GM18873 (cell line): ENCODE results near the gene PCNX1.

Experiments
- ATAC-seq: cut with Tn5 transposase; IDR thresholded peaks from one replicate; pipeline ENCODE4 v1.9.1; 2021; ENCODE audit warnings: mild to moderate bottlenecking, moderate library complexity, moderate number of reproducible peaks; ENCODE audit not compliant: unreplicated experiment, low FRiP score

Gene PCNX1

DNA sequence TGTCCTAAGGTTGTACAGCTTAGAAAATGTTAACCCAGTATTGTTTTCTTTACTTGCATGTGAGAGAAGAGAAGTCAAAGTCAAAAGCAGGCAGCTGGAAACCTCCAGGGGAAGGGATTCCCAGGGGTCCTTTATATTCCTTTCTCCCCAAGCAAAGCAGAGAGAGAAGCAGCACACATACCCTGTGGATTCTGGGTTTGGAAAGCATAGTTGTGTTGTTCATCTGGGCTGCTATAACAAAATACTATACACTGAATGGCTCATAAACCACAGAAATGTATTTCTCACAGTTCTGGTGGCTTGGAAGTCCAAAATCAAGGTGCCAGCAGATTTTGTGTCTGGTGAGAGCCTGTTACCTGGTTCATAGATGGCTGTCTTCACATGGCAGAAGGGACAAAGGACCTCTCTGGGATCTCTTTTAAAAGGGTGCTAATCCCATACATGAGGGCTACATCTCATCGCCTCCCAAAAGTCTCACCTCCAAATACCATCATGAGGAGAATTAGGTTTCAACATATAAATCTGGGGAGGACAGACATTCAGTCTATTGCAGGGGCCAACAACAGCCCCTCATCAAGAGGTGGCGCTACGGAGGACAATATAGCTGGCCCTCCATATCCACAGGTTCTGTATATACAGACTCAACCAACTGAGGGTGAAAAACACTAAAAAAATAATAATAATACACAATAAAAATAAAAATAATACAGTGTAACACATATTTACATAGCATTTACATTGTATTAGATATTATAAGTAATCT lies 19.3 kb upstream of the PCNX1 start:
- ATAC-seq, result no peak

DNA sequence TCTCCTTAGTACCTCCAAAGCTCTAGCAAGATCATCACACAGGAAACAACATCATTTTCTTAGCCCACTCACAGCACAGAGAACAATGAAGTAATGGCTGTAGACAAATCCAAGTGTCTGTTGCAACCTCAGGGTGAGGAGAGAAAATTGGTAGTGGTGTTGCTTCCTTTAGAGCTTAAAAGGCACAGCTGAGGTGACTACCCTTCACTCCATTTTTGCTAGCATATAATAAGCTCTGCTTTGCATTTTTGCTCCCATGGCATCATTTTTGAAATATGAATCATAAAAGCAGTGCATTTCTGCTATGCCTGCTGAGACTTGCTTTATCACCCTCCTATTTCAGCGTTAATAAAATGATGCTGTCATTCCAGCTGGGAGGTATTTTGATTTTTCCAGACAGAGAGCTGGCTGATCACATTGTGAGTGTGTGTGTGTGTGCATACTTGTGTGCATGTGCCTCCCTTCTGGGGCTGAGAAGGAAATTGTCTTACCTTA lies 18.5 kb upstream of the PCNX1 start:
- ATAC-seq, result no peak

DNA sequence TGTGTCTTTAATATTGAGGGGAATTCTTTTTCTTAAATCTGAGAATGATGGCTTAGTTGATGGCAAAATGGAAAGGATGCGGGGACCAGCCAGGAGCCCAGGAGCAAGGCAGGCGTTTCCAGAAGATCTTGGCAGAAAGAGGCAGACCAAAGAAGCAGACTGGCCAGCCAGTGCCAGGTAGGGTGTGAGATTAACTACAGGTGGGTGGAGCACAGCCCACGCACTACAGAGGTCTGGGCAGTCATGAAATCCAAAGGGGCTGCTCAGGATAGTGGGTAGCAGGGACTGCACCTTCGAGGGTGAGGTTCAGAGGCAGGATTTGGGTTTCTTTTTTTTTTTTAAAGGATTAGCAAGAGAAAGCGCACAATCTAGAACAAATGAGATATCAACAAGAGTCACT lies 17.7 kb upstream of the PCNX1 start:
- ATAC-seq, result no peak

DNA sequence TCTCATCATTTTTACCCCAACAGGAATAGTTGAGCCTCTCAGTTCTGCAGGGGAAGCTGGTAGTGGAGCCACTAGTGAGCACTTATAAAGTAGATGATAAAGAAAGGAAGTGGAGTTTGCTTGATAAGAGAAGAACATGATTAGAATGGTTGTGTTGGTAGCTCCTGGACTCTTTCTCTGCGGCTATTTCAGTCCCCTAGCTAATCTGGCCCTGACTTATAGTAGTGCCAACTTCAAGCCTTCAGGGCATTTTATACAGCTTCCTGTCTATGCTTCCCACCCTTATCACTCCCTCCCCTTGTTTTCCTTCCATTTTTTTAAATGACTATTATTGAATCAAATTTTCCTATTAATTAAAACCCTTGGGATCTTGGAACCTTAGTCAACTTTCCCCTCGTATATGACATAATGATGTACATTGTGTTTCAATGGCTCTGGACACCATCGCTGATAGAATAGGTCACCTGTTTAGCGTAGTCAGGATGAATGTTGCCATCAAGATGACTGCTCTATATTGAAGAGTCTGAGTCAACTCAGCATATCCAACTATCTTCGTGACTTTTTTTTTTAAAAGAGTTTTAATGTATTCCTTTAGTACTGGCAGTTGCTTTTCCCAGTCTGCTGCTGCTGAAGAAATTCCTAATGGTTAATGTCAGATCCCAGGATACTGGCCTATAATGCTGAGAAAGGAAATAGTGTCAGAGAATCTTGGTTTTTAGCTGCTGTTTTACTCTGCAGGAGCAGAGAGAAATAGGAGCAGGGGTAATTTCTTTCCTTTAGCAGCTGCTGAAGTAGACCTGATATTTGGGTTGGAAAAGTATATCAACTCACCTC lies 16.2 kb upstream of the PCNX1 start:
- no peak for ATAC-seq

DNA sequence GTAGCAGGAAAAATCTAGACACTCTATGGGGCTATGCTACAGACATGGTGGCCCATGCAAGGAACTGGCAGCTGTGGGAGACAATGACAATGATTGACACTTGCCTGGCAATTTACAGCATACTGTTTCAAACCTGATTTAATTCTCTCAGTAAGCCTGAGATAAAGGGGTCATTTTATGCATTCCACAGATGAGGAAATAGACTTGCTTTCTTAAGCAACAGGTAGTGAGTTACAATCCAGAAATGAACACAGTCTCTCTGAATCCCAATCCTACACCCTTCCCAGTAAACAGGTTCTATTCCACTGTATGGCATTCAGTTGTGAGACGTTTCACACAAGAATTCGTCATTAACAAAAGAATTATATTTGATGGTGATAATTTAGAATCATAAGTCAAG lies 15.5 kb upstream of the PCNX1 start:
- ATAC-seq, result no peak

DNA sequence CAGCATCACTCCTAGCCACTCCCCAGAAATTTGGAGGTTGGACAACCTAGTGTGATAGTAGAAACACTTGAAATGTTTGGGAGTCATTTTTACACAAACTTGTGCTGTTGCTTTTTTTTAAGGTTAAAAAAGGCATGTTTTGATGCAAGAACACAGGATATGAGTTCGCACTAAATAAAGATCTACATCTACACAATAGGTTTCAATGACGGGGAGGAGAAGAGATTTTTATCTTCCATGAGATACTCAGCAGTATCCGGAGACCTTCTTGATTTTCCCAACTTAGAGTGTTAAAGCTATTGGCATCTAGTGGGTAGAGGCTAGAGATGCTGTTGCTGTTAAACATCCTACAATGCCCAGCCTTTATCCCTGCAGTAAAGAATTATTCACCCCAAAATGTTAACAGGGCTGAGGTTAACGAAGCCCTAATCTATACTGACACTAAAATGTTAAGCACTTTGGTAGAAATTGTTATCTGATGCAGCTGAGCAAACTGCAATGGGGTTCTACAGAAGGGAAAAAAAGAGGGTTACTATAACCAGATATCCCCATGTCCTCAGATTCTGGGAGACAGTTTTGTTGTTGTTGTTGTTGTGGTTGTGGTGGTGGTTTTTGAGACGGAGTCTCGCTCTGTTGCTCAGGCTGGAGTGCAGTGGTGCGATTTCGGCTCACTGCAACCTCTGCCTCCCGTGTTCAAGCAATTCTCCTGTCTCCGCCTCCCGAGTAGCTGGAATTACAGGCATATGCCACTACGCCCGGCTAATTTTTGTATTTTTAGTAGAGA lies 14.0 kb upstream of the PCNX1 start:
- no peak for ATAC-seq

DNA sequence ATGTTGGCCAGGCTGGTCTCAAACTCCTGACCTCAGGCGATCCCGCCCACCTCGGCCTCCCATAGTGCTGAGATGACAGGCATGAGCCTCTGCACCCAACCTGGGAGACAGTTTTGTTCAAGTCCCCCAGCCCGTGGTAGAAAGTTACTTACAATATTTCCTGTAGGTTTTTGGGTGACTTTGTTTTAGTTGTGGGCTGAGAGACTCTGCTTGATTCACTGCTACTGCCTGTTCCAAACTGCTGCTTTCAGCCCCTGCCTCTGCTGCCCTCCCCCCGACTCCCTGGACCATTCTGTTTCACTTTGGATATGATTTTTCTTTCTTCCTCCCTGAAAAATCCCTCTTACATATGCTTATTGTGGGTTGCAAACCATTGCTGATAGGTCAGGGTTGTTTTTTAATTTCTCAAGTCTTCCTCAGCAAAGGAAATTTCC lies 13.4 kb upstream of the PCNX1 start:
- no peak for ATAC-seq

DNA sequence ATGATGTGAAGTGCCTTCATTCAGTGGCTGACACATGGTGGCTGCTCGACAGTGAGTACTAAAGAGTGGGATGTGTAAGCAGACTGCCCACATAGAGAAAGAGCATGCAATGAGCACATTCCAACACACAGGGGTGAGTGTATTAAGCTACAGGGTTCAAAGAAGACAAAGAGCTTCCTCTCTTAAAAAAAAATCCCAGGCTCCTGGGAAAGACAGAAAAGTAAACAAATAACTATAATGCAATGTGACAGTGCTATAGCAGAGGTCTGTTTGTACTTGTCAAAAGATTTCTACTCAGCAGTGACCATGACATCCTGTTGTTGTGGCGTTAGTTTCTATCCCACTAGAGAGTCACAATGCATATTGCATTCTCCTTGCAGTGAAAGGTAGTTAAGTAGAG lies 12.4 kb upstream of the PCNX1 start:
- no peak for ATAC-seq

DNA sequence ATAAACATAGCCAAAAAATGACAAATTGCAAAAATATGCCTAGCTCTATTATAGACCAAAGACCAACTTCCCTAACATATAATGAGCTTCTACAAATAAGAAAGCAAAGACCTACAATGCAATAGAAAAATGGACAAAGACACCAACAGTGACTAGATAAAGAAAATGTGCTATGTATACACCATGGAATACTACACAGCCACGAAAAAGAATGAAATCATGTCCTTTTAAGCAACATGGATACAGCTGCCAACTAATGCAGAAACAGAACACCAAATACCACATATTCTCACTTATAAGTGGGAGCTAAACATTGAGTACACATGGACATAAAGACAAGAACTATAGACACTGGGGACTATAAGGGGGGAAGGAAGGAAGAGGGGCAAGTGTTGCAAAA lies 10.9 kb upstream of the PCNX1 start:
- no peak for ATAC-seq

DNA sequence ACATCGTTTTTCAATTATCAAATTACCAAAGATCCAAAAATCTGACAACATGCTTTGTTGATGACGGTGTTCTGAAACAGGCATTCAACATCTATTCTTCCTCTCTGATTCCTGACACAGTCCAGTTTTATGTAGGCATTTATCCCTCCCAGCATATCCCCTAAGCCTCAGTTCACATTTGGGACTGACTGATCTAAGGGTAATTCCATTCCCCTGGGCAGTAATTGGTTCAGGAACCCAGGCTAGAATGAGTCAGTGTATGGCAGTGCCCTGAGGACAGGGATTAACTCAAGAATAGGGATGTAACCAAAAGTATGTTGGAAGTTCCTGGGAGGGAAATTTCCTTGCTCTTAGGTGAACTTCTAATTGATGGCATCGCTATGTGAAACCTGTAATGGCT lies 10.3 kb upstream of the PCNX1 start:
- ATAC-seq, result no peak

DNA sequence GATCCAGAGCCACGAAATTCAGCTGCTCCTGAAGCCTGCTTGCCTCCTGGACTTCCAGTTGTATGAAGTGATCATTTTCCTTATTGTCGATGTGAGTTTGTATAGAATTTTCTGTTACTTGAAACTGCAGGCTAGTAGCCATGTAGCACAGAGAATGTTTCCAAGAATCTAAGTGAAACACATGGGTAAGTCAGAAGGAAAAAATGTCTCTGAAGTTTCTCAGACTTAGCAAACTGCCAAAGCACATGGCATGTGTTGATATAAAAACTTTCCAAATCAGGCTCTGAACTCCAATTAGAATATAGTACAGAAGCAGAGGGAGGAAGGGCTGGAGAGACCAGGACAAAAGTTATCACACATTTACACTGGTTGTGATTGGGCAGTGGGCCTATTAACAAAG lies 9.8 kb upstream of the PCNX1 start:
- ATAC-seq, result no peak

DNA sequence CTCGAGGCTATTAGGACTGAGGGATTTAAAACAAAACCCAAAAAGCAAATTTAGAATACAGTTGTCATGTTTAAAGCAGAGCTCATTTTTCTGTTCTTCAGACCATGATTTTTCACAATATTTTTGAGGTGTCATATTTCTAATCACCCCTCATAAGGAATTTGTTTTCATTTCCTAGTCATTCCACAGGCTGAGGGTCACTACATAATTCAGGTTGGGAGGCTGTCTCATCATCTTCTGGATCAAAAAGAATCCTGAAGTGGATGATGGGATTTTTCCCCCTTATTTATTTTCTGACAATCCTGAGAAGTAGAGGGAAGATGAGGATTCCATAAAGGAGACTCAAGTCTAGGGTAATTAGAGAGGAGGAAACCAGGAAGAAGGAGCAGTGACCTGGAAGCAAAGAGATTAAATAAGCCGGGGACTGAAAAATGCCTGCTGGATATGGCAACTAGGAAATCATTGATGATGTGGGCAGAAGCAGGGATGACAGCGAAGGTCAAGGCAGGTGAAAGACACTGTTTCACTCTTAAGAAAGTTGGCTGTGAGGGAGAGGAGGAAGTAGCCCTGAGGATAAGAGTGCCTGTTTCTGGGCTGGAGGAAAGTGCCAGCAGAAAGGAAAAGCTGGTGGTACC lies 9.0 kb upstream of the PCNX1 start:
- no peak for ATAC-seq

DNA sequence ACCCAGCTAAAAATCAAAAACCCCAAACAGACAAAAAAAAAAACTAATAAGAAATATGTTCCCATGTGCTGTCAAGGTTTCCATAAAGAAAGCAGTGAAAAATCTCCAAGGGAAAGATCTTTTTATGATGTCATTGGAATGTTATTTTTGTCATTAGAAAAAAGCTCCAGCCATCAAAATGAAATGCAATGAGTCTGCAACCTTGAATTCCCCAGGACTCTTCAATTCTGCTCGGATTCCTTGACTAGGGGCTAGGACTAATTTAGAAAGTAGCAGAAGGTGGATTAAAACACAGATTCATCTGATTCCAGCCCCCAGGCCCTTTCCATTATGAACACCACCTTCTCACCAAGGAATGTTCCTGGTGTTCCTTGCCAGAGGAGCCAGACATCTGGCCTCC lies 6.0 kb upstream of the PCNX1 start:
- no peak for ATAC-seq

DNA sequence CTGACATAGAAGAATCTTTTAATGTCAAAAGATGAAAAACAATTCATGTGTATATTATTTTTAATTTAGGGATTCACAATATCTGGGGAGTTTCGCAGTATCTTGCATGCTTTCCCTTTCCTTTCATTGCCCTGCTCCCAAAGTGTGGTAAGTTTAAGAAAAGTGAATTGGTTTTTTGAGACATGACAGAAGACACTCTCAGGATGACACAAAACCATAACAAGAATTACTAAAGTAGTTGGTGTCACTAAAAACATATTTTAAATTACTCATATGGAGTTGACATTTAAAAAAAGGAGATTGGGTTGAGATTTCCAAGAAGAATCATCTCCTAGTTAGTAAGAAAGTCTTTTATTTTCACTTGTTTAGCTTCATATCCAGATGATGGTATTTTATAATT lies 5.1 kb upstream of the PCNX1 start:
- ATAC-seq, result no peak

DNA sequence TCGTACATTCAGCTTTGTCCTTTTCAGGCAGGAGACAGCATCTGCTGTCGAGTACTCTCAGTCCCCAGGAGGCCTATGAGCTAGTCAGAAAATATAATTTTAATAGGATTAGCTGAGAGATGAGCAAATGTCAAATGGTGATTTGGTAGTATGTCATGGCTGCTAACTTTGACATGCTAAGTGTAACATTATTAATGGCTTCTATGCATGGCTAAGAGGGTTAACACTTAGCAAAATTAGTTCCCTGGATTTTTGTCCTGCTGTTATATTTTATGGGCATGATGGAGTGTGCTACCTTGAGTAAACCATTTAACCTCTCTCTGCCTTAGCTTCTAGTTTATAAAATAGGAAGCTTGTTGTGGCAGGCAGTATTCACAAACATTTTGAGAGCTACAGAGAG lies 2.9 kb upstream of the PCNX1 start:
- ATAC-seq, result no peak

DNA sequence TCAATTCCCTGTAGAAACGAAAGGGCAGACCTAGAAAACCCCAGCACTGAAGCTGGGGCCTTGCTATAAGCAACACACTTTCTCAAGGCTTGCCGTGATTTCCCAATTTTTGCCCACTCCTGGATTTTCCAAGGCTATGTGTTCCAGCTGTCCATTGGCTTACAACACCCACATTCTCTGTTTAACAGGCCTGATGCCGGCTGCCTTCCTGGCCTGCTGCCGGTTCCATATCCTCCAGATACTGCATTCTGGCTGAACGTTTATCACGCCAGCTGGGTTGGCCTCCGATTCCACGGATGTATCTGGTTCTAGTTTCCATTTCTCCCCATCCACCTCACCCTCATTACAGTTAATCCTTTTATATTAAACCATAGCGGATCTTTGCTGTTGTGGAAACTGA lies 2.0 kb upstream of the PCNX1 start:
- no peak for ATAC-seq

DNA sequence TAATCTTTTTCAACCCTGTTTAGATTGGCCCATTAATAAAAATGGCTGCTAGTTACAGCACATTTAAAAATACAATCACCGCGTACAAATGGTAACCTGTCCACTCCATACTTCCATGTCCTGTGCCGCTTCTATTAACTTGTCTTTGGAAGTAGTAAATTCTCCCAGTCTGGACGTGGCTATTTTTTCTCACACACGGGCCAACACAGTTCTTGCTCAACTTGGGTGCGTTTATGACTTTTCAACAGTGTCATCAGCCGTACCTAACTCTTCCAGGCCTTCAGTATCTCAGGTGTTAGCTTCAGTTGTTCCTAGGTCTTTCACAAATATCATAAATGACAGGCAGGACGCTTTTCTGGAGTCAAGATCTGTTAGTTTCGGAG lies 475 bp upstream of the PCNX1 start:
- no peak for ATAC-seq

DNA sequence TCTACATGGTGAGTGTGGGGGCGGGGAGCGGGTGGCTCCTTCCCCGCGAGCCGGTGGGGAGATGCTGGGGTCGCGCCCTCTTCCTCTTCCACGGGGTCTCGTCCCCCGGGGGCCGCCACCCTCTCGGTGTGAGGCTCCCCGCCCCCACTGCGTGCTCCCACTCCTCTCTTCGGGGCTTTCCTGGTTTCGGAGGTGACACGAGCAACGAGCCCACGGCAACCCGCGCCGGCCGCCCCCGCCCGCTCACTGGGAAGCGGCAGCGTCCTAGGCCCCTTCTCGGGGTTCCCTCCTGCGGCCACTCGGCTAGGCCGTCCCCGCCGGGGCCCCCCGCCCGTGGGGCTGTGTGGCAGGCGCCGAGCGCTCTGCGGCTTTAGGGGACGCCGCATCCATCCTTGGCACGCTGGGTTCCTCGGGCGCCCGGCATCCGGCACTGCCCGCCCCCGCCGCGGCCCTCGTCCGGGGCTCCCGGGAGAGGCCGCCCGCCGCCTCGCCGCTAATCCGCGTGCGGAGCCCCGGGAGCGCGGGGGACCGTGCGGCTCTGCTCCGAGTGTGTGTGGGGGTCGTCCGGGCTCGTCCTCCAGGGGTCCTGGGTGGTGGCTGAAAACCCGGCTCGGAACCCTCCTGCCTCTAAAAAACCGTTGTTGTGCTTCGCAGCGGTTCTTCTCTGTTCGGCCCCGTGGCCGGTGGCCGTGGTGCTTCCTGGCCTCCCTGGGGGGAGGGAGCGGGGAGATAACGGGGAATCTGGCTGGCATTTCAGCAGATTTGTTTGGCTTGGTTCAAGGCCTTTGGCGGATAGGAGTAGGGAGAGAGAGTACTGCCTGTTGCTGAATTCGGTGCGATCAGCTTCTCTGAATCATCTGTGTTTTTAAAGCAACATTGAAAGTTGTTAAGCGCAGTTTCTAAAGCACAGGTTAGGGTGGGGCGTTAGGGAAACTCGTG lies 1.0 kb downstream of the PCNX1 start:
- peak; percentile 23 for ATAC-seq

DNA sequence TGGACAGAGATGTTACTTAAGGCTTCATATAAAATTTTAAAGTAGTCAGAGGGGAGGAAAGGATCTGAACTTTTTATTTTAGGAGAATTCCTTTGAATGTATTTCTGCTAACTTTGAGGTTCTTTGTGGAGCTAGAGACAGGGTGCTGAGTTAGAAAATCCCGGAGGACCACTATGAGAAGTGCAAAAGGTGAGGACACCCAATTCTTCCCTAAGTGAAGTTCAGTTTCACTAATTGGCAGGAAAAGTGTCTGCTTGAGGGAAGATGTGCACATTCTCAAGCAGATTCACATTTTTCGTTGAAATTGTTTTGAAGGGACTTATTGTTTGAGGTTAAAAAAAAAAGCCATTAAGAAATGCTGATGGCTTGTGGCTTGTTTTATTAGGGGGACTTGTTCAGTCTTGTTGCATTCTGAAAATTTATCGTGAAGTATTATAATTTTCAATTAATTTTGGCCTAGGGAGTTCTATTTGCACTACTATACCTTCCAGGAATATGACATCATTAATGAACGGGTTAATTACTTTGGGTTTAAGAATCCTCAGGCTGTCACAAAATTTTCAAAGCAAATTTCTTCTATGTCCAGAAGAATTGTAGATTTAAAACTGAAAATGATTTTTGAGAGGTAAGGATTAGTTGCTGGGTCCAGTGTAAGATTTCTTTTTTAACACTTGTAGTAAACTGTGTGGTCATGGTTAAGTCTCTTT lies 1.8 kb downstream of the PCNX1 start:
- no peak for ATAC-seq
